ENCODE measurements around the gene ECI1.

DNA sequence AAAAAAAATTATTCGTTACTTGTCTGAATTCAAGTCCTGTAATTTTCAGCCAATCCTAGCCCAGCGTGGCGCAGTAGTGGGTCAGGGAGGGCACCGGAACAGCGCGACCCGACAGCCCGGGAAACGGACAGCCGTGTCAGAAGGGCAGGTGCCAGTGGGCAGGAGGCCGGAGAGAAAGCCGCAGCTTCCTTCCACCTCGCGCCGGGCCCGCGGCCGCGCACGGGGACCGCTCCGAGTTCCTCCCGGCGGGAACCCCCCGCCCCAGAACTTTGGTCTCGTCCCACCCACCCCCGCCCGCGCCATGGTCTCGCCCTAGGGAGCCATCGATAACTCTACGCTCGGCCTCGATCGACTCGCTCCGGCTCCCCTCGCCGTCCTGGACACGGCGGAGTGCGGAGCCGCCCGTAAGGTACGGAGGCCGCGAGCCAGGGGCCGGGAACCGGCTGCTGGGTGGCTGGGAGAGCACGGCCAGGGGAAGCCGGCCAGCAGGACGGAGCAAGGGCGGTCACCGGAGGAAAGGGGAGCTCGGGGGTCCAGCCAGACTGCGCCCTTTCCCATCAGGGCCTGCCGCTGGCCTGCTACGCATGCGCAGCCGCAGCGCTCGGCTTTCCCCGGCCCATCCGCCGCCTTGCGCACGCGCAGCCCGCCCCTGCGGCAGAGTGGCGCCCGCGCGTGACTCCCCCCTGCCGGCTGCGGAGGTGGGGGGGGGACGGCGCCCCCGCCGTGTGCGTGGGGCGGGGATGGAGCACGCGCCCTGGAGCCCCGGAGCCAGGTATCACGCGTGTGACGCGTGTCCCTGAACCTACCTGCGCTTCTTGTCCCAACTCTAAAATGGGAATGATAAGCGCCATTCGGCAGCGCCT, 46.1 kb downstream of the ECI1 start, which contains the start of gene MLST8:
- TF ChIP-seq, protein P1, sequence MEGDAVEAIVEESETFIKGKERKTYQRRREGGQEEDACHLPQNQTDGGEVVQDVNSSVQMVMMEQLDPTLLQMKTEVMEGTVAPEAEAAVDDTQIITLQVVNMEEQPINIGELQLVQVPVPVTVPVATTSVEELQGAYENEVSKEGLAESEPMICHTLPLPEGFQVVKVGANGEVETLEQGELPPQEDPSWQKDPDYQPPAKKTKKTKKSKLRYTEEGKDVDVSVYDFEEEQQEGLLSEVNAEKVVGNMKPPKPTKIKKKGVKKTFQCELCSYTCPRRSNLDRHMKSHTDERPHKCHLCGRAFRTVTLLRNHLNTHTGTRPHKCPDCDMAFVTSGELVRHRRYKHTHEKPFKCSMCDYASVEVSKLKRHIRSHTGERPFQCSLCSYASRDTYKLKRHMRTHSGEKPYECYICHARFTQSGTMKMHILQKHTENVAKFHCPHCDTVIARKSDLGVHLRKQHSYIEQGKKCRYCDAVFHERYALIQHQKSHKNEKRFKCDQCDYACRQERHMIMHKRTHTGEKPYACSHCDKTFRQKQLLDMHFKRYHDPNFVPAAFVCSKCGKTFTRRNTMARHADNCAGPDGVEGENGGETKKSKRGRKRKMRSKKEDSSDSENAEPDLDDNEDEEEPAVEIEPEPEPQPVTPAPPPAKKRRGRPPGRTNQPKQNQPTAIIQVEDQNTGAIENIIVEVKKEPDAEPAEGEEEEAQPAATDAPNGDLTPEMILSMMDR (IDR thresholded peaks at IDR 0.05) = peak; percentile 34
- TF ChIP-seq EZH2 (IDR thresholded peaks at IDR 0.05) (no peak), EZH2phosphoT487 (IDR thresholded peaks at IDR 0.05) (no peak)

Data from neural progenitor cell (in vitro differentiated cells).